Keratinocyte (primary cell): ENCODE results near the gene GALT. TPM values are rescaled to one million over a fixed set of nuclear protein-coding genes. Genes with fewer than 3 reads are reported as not detected.

ENCODE experiments used
- DNase-seq: peaks from one replicate; pipeline ENCODE4 v3.0.0-alpha.2; 2011; ENCODE audit warnings: low read depth, missing footprints, low spot score
- FAIRE-seq: peaks from 2 replicates; lab custom pipeline; 2011; peaks lifted over from hg19 to GRCh38; lab: Jason Lieb, UNC
- H2AFZ ChIP-seq: 2 replicates; pipeline ENCODE4 v1.6.0; 2012; ENCODE audit warnings: low read length, control low read depth, inconsistent platforms; ENCODE audit not compliant: control insufficient read depth
- H3K27ac ChIP-seq: 2 replicates; pipeline ENCODE4 v1.5.1; 2011; ENCODE audit warnings: low read length; ENCODE audit not compliant: control insufficient read depth, insufficient read depth
- H3K27me3 ChIP-seq: 3 replicates; pipeline ENCODE4 v1.6.0; 2011; ENCODE audit warnings: low read length; ENCODE audit not compliant: control insufficient read depth, insufficient read depth; ENCODE audit errors: extremely low read depth
- H3K36me3 ChIP-seq, 2 experiments: 2 replicates in 1 of 2; 3 replicates in 1 of 2; pipeline ENCODE4 v1.5.1; 2011; ENCODE audit warnings: low read length in 2 of 2, mild to moderate bottlenecking in 1 of 2; ENCODE audit not compliant: control insufficient read depth in 2 of 2, insufficient read depth in 2 of 2; ENCODE audit errors: extremely low read depth in 1 of 2
- H3K4me1 ChIP-seq: 3 replicates; pipeline ENCODE4 v1.5.1; 2011; ENCODE audit warnings: low read length; ENCODE audit not compliant: control insufficient read depth, insufficient read depth; ENCODE audit errors: extremely low read depth
- H3K4me2 ChIP-seq: 3 replicates; pipeline ENCODE4 v1.6.0; 2011; ENCODE audit warnings: low read depth, low read length; ENCODE audit not compliant: control insufficient read depth, insufficient read depth; ENCODE audit errors: extremely low read depth
- H3K4me3 ChIP-seq, 3 experiments: fragments of 200-600 bp in 1 of 3; sonication (generic) in 1 of 3; 2 replicates in 2 of 3; 3 replicates in 1 of 3; pipeline ENCODE4 v1.5.1; 2011 to 2016; ENCODE audit warnings: low read length in 3 of 3, mild to moderate bottlenecking in 3 of 3, control low read depth in 2 of 3, inconsistent platforms in 1 of 3, low read depth in 1 of 3, mixed read lengths in 1 of 3, mixed run types in 1 of 3, moderate library complexity in 1 of 3; ENCODE audit not compliant: control insufficient read depth in 2 of 3, insufficient read depth in 2 of 3; ENCODE audit errors: extremely low read depth in 1 of 3
- H3K79me2 ChIP-seq: 2 replicates; pipeline ENCODE4 v1.6.0; 2012; ENCODE audit warnings: low read length; ENCODE audit not compliant: control insufficient read depth, insufficient read depth
- H3K9ac ChIP-seq: 3 replicates; pipeline ENCODE4 v1.6.0; 2011; ENCODE audit warnings: low read length; ENCODE audit not compliant: control insufficient read depth, insufficient read depth; ENCODE audit errors: extremely low read depth
- H3K9me1 ChIP-seq: 3 replicates; pipeline ENCODE4 v1.6.0; 2011; ENCODE audit warnings: low read length; ENCODE audit not compliant: control insufficient read depth, insufficient read depth; ENCODE audit errors: extremely low read depth
- H3K9me3 ChIP-seq: 2 replicates; pipeline ENCODE4 v1.5.1; 2012; ENCODE audit warnings: low read depth, low read length; ENCODE audit not compliant: control insufficient read depth
- H4K20me1 ChIP-seq: 3 replicates; pipeline ENCODE4 v1.6.0; 2011; ENCODE audit warnings: low read length; ENCODE audit not compliant: control insufficient read depth, insufficient read depth; ENCODE audit errors: extremely low read depth
- CTCF ChIP-seq, 3 experiments: IDR thresholded peaks in 1 of 3; conservative IDR thresholded peaks in 1 of 3; optimal IDR thresholded peaks in 1 of 3; 2 replicates in 2 of 3; 3 replicates in 1 of 3; pipeline versions ENCODE3 to v1.5.1; 2011; ENCODE audit warnings: low read length in 3 of 3, mild to moderate bottlenecking in 3 of 3, moderate library complexity in 2 of 3, control low read depth in 1 of 3, inconsistent platforms in 1 of 3; ENCODE audit not compliant: insufficient read depth in 2 of 3; ENCODE audit errors: extremely low read depth in 1 of 3
- EZH2 ChIP-seq: IDR thresholded peaks from one replicate; pipeline ENCODE4 v1.6.1; 2012; ENCODE audit warnings: inconsistent platforms, mild to moderate bottlenecking, low read length, moderate library complexity
- dilution Hi-C: fragments of 300-500 bp; cut with MboI; formaldehyde crosslinking; loops from one replicate; pipeline ENCODE4 v1.7.0; 2020; ENCODE audit warnings: low sequenced_read_pairs; ENCODE audit not compliant: extremely low pct_ligation_motif_present
- polyA plus RNA-seq, 5 experiments: library from polyadenylated mRNA; depleted of rRNA in 3 of 5; stranded (reverse) in 3 of 5; stranded (forward) in 1 of 5; unstranded in 1 of 5; fragments of >200 nt; gene quantifications; 1 replicate in 1 of 5; 2 replicates in 3 of 5; 3 replicates in 1 of 5; pipeline versions ENCODE4 v1.2.1 to v1.2.3, GENCODE V29; 2011 to 2012; ENCODE audit warnings: missing spikeins in 2 of 5, low read depth in 1 of 5, low replicate concordance in 1 of 5

The GALT gene
- polyA plus RNA-seq, 1 donor (not counting 4 experiments of a cell fraction or from before 2014, with no cell fraction given): 30.8 TPM

GRCh38 chr9:34625186-34625486 lies 21.3 kb upstream of the GALT start:
- H3K4me2 ChIP-seq: no peak overlapping the region
- H3K79me2 ChIP-seq: no peaks in the 10 kb centered on the region
- H3K9ac ChIP-seq: no peak overlapping the region
- DNase-seq (no peak), FAIRE-seq (no peak)
- TF ChIP-seq EZH2 (no peak), CTCF (optimal IDR thresholded peaks at IDR 0.05 in 1 of 3, IDR thresholded peaks at IDR 0.05 in 1 of 3, conservative IDR thresholded peaks at IDR 0.05 in 1 of 3; ENCODE audit: extremely low read depth in 1 of 3, insufficient read depth in 2 of 3, low read length in 3 of 3) (no peak)
- no peak overlapping the region for H3K4me3 ChIP-seq
- dilution Hi-C loops: no loop called here
- H3K9me1 ChIP-seq: no peaks in the 10 kb centered on the region
- H3K27me3 ChIP-seq: peaks cover 43% of the 10 kb centered on the region
- no peak overlapping the region for H3K27ac ChIP-seq
- H3K4me1 ChIP-seq: peaks cover 8% of the 10 kb centered on the region
- H2AFZ ChIP-seq: no peak overlapping the region
- no peaks in the 10 kb centered on the region for H3K36me3 ChIP-seq
- H4K20me1 ChIP-seq: no peaks in the 10 kb centered on the region
- H3K9me3 ChIP-seq: no peaks in the 10 kb centered on the region

- dilution Hi-C loops: no loop called here
- no peaks in the 10 kb centered on the region for H3K79me2 ChIP-seq
- no peak overlapping the region for H2AFZ ChIP-seq
- peak overlapping the region in 1 of 3 experiments; percentile 16 for H3K4me3 ChIP-seq
- H3K27ac ChIP-seq: no peak overlapping the region
- H3K9ac ChIP-seq: no peak overlapping the region
- no peaks in the 10 kb centered on the region for H4K20me1 ChIP-seq
- FAIRE-seq (no peak), DNase-seq (no peak)
- H3K4me2 ChIP-seq: peak overlapping the region; percentile 47
- H3K4me1 ChIP-seq: peaks cover 5% of the 10 kb centered on the region
- H3K9me3 ChIP-seq: no peaks in the 10 kb centered on the region
- H3K27me3 ChIP-seq: peaks cover 48% of the 10 kb centered on the region
- TF ChIP-seq EZH2 (no peak), CTCF (optimal IDR thresholded peaks at IDR 0.05 in 1 of 3, IDR thresholded peaks at IDR 0.05 in 1 of 3, conservative IDR thresholded peaks at IDR 0.05 in 1 of 3; ENCODE audit: extremely low read depth in 1 of 3, insufficient read depth in 2 of 3, low read length in 3 of 3) (no peak)
- H3K36me3 ChIP-seq: no peaks in the 10 kb centered on the region
- H3K9me1 ChIP-seq: no peaks in the 10 kb centered on the region
Measured at GRCh38 chr9:34627716-34628655, 18.5 kb upstream of the GALT start.
